CD14-positive monocyte (primary cell): ENCODE measurements around the gene RFXANK. TPM values are rescaled to one million over a fixed set of nuclear protein-coding genes. Genes with fewer than 3 reads are reported as not detected.
A peak's percentile ranks its signal among the peaks of the same experiment; 100 is the strongest.

ENCODE experiments used
- DNase-seq, 3 donors: peaks; one replicate each; pipeline ENCODE4 v3.0.0-alpha.2; 2011 to 2022
- H2AFZ ChIP-seq: 2 replicates; pipeline ENCODE4 v1.6.0; 2012; ENCODE audit warnings: mild to moderate bottlenecking, low read depth, low read length, inconsistent platforms; ENCODE audit not compliant: insufficient read depth, poor library complexity, severe bottlenecking
- H3K27ac ChIP-seq, 2 donors: 1 replicate in 1 of 2; 2 replicates in 1 of 2; pipeline ENCODE4 v1.5.1; 2012 to 2013; ENCODE audit warnings: low read length in 2 of 2, control low read depth in 1 of 2, inconsistent platforms in 1 of 2, low read depth in 1 of 2, mild to moderate bottlenecking in 1 of 2
- H3K27me3 ChIP-seq, 2 donors: one replicate each; pipeline versions ENCODE4 v1.6.0 to v1.6.1; 2011 to 2013; ENCODE audit warnings: low read length in 2 of 2; ENCODE audit not compliant: control insufficient read depth in 2 of 2, insufficient read depth in 2 of 2
- H3K36me3 ChIP-seq, 2 donors: replicated peaks in 1 of 2; 1 replicate in 1 of 2; 2 replicates in 1 of 2; pipeline versions ENCODE4 v1.5.1 to v1.6.1; 2012 to 2013; ENCODE audit warnings: low read length in 2 of 2, control low read depth in 1 of 2, inconsistent platforms in 1 of 2, mild to moderate bottlenecking in 1 of 2; ENCODE audit not compliant: insufficient read depth in 2 of 2, control insufficient read depth in 1 of 2
- H3K4me1 ChIP-seq, 2 donors: 1 replicate in 1 of 2; 2 replicates in 1 of 2; pipeline versions ENCODE4 v1.5.1 to v1.6.1; 2012 to 2013; ENCODE audit warnings: low read length in 2 of 2, control low read depth in 1 of 2, inconsistent platforms in 1 of 2, mild to moderate bottlenecking in 1 of 2, moderate library complexity in 1 of 2; ENCODE audit not compliant: insufficient read depth in 2 of 2, control insufficient read depth in 1 of 2
- H3K4me2 ChIP-seq: replicated peaks from 2 replicates; pipeline ENCODE3; 2012; ENCODE audit warnings: low read length, moderate library complexity, mild to moderate bottlenecking; ENCODE audit not compliant: poor library complexity, severe bottlenecking; ENCODE audit errors: extremely low read depth
- H3K4me3 ChIP-seq, 3 experiments: fragments of 200-600 bp in 1 of 3; sonication (generic) in 1 of 3; replicated peaks in 1 of 3; 1 replicate in 2 of 3; 2 replicates in 1 of 3; pipeline ENCODE4 v1.5.1; 2011 to 2013; ENCODE audit warnings: low read length in 3 of 3, mild to moderate bottlenecking in 3 of 3, control low read depth in 2 of 3, low read depth in 2 of 3, inconsistent platforms in 1 of 3, moderate library complexity in 1 of 3
- H3K79me2 ChIP-seq: 2 replicates; pipeline ENCODE4 v1.6.0; 2012; ENCODE audit warnings: mild to moderate bottlenecking, control low read depth, inconsistent platforms, low read length, moderate library complexity; ENCODE audit not compliant: insufficient read depth
- H3K9ac ChIP-seq: 2 replicates; pipeline ENCODE4 v1.6.0; 2017; ENCODE audit warnings: low read length, mild to moderate bottlenecking; ENCODE audit not compliant: insufficient read depth, poor library complexity, severe bottlenecking
- H3K9me3 ChIP-seq, 2 donors: replicated peaks in 1 of 2; 1 replicate in 1 of 2; 2 replicates in 1 of 2; pipeline versions ENCODE4 v1.5.1 to v1.6.1; 2012 to 2013; ENCODE audit warnings: low read length in 2 of 2, control low read depth in 1 of 2; ENCODE audit not compliant: control insufficient read depth in 1 of 2, insufficient read depth in 1 of 2
- H4K20me1 ChIP-seq: 2 replicates; pipeline ENCODE4 v1.6.0; 2012; ENCODE audit warnings: mild to moderate bottlenecking, low read length, control low read depth, moderate library complexity; ENCODE audit not compliant: insufficient read depth
- H3K27ac Mint-ChIP-seq, 7 donors: one replicate each; pipeline ENCODE4 v1.8.0; 2020; ENCODE audit warnings: mild to moderate bottlenecking in 7 of 7, mixed read lengths in 7 of 7, moderate library complexity in 6 of 7, inconsistent platforms in 2 of 7
- H3K27me3 Mint-ChIP-seq, 3 donors: one replicate each; pipeline ENCODE4 v1.8.0; 2021 to 2022; ENCODE audit warnings: low read depth in 3 of 3, mild to moderate bottlenecking in 3 of 3, mixed read lengths in 3 of 3, moderate library complexity in 3 of 3, inconsistent platforms in 1 of 3
- H3K36me3 Mint-ChIP-seq, 2 donors: one replicate each; pipeline ENCODE4 v1.8.0; 2020; ENCODE audit warnings: mixed read lengths in 2 of 2, inconsistent platforms in 1 of 2, mild to moderate bottlenecking in 1 of 2
- H3K4me1 Mint-ChIP-seq: one replicate; pipeline ENCODE4 v1.8.0; 2020; ENCODE audit warnings: mild to moderate bottlenecking, mixed read lengths
- H3K4me3 Mint-ChIP-seq, 2 donors: one replicate each; pipeline ENCODE4 v1.8.0; 2020; ENCODE audit warnings: mild to moderate bottlenecking in 2 of 2, mixed read lengths in 2 of 2, moderate library complexity in 1 of 2
- H3K9me3 Mint-ChIP-seq, 7 donors: one replicate each; pipeline ENCODE4 v1.8.0; 2020 to 2022; ENCODE audit warnings: mixed read lengths in 7 of 7, mild to moderate bottlenecking in 6 of 7, moderate library complexity in 6 of 7, inconsistent platforms in 2 of 7
- CTCF ChIP-seq: fragments of 200-600 bp; IDR thresholded peaks from one replicate; pipeline ENCODE4 v1.8.0; 2022; ENCODE audit warnings: antibody characterized with exemption, mild to moderate bottlenecking
- WGBS: methylation state at CpG from one replicate; pipeline ENCODE4 v1.1.5; 2013; ENCODE audit warnings: missing lambda C conversion rate; ENCODE audit not compliant: insufficient coverage; 5-methylcytosine and 5-hydroxymethylcytosine counted together
- intact Hi-C, 2 donors: fragments of 100-400 bp; cut with micrococcal nuclease; formaldehyde crosslinking; loops; one replicate each; pipeline versions ENCODE4 v1.15.0 to v1.15.1; 2023
- polyA plus RNA-seq, 3 donors: library from polyadenylated mRNA; depleted of rRNA in 1 of 3; unstranded in 2 of 3; stranded (reverse) in 1 of 3; fragments of 300-500 nt in 2 of 3; fragments of >200 nt in 1 of 3; fragmentation: Illumina TruSeq in 2 of 3; gene quantifications; 1 replicate in 2 of 3; 2 replicates in 1 of 3; pipeline ENCODE4 v1.2.3, GENCODE V29; 2012 to 2021

Gene RFXANK
- polyA plus RNA-seq, 3 donors, result 62.2 to 98.2 (median 66.6) TPM

GRCh38 chr19:19167612-19168011 is 24.4 kb upstream of the RFXANK start:
- no peak overlapping the region for H3K4me3 Mint-ChIP-seq
- no peak overlapping the region for H3K27ac Mint-ChIP-seq
- Histone ChIP-seq H4K20me1 (peaks cover 28% of the 10 kb centered on the region), H3K9me3 (no peaks in the 10 kb centered on the region), H3K27me3 (peaks cover 0 to 8% of the 10 kb centered on the region in 2 donors), H3K36me3 (no peaks in the 10 kb centered on the region), H3K4me2 (no peak overlapping the region), H3K4me1 (peaks cover 10 to 16% of the 10 kb centered on the region in 2 donors), H3K79me2 (no peaks in the 10 kb centered on the region), H2AFZ (no peak overlapping the region), H3K9ac (no peak overlapping the region), H3K4me3 (no peak overlapping the region), H3K27ac (no peak overlapping the region)
- peaks cover 22% of the 10 kb centered on the region for H3K4me1 Mint-ChIP-seq
- intact Hi-C loops, result no loop called here
- no peak for TF ChIP-seq CTCF
- H3K27me3 Mint-ChIP-seq, result peaks cover 9 to 20% (median 14%) of the 10 kb centered on the region in 3 donors
- DNase-seq, result no peak
- H3K9me3 Mint-ChIP-seq, result peaks cover 0 to 3% (median 0%) of the 10 kb centered on the region in 7 donors
- peaks cover 6 to 8% of the 10 kb centered on the region in 2 donors for H3K36me3 Mint-ChIP-seq
- WGBS, result 90% methylated on average over 2 of the region's 3 CpGs

- intact Hi-C loops, result no loop called here
- H3K27me3 Mint-ChIP-seq, result peaks cover 8 to 20% (median 13%) of the 10 kb centered on the region in 3 donors
- WGBS, result 86% methylated on average over 8 of the region's 9 CpGs
- DNase-seq, result no peak
- TF ChIP-seq CTCF, result no peak
- Histone ChIP-seq H3K9me3 (no peaks in the 10 kb centered on the region), H4K20me1 (peaks cover 31% of the 10 kb centered on the region), H3K4me3 (peak overlapping the region in 1 of 3 experiments; percentile 53), H3K79me2 (no peaks in the 10 kb centered on the region), H3K4me1 (peaks cover 10 to 16% of the 10 kb centered on the region in 2 donors), H3K4me2 (peak overlapping the region; percentile 56), H3K27me3 (peaks cover 0 to 8% of the 10 kb centered on the region in 2 donors), H3K36me3 (no peaks in the 10 kb centered on the region), H3K9ac (no peak overlapping the region), H2AFZ (no peak overlapping the region), H3K27ac (no peak overlapping the region)
- peaks cover 6 to 16% of the 10 kb centered on the region in 2 donors for H3K36me3 Mint-ChIP-seq
- no peak overlapping the region for H3K27ac Mint-ChIP-seq
- H3K4me3 Mint-ChIP-seq, result peak overlapping the region; percentile 58 to 78
- peaks cover 0 to 3% (median 0%) of the 10 kb centered on the region in 7 donors for H3K9me3 Mint-ChIP-seq
- peaks cover 24% of the 10 kb centered on the region for H3K4me1 Mint-ChIP-seq
Observed at GRCh38 chr19:19169236-19170052, 22.6 kb upstream of the RFXANK start.
